ENCODE data around the gene PARD3.
"Not testable (repeated sequence)": the region's sequence is repeated elsewhere in the genome, so short reads cannot be mapped to it uniquely, and the experiment has no call there.

Gene PARD3

DNA sequence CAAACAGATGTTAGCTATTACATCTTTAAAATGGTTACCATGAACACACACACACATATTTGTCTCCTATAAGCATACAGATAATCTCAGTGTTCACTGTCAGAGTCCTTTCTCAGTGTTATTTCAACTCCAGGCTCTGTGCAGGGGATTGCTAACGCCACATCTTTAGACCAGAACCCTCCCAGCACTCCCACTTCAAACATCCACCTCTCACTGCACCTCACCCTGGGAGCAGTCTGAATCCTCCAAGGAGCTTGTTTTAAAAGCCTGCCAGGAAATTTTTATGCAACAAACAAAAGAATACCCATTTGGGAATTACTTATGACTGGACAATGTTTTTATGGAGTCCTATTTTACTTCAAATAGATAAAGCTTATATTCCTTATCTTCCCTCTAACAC, 107.4 kb downstream of the PARD3 start:
- DNase-seq, result no peak

DNA sequence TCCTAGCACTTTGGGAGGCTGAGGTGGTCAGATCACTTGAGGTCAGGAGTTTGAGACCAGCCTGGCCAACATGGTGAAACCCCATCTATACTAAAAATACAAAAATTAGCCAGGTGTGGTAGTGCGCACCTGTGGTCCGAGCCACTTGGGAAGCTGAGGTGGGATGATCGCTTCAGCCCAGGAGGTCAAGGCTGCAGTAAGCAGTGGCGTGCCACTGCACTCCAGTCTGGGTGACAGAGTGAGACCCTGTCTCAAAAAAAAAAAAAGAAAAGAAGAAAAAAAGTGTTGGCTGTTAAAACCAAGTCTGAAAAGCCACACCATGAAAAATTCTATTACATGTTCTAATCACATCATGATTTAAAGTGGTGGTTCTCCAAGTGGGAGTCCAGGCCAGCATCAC, 108.1 kb downstream of the PARD3 start:
- not testable (repeated sequence) for DNase-seq

DNA sequence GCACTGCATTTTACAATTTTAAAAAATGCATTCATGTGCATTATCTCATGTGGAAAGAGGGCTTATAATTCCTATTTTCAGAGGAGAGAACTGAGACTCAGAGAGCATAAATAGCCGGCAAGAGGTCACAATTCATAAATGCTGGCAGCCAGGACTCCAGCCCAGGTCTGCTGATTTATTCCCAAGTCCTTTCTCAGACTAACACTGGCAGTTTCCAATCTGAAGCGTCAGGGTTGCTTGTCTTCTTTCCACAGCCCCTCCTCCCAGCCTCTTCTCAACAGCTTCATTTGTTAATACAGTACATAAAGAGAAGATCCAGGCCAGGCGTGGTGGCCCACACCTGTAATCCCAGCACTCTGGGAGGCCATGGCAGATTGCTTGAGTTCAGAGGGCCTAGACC, 108.9 kb downstream of the PARD3 start:
- DNase-seq, result no peak

DNA sequence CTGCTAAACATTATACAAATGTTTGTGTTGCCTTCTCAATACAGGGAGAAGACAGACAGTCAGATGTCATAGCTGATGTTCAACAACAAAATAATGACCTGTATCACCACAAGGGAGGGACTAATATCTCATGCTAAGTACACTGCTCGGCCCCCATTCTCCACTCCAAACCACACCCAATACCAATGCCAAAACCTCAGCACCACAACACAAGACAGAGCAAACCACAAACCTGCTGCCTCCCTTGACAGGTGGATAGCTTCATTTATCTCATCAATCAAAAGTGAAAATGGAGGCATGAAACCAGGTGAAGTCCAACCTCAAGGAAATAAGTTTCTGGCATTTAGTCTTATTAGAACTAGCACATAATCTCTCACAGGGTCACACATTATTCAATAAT, 109.5 kb downstream of the PARD3 start:
- no peak for DNase-seq

DNA sequence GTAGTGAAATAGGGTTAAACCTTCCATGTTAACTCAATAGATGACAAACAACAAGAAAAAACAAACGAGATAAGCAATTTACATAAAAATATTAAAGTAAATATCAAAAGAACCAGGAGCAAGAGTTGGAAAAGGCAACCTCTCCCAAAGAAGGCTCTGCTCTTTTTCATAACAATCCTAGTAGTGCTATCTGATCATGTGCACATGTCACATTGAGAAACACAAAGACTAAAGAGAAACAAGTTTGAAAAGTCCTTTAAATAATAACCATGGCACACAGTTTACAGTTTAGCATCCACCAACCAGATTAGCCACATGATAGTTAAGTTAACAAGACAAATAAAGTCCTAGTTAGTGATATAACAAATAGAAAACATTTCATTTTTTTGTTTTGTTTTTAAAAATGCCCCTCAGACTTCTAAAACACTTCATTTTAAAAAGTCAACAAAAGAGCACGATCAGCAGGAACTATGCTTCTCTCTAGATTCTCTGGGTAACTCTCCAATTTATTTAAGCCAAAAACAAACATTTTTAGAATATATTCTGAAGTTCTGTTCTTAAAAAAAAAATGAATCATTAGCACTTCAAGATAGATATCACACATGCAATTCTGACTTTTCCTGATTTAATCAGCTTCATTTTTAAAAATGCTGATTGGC, 110.4 kb downstream of the PARD3 start:
- DNase-seq, result no peak

DNA sequence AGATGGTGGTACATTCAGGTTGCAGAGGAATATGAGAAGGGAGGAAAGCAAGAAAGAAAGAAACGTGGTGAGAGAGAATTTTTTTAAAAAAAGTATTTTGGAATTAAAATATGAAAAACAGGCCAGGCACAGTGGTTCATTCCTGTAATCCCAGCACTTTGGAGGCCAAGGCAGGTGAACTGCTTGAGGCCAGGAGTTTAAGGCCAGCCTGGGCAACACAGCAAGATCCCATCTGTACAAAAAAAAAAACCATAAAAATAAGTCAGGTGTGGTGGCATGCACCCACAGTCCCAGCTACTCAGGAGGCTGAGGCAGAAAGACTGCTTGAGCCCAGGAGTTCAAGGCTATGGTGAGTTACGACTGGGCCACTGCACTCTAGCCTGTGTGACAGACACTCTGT, 112.1 kb downstream of the PARD3 start:
- no peak for DNase-seq

DNA sequence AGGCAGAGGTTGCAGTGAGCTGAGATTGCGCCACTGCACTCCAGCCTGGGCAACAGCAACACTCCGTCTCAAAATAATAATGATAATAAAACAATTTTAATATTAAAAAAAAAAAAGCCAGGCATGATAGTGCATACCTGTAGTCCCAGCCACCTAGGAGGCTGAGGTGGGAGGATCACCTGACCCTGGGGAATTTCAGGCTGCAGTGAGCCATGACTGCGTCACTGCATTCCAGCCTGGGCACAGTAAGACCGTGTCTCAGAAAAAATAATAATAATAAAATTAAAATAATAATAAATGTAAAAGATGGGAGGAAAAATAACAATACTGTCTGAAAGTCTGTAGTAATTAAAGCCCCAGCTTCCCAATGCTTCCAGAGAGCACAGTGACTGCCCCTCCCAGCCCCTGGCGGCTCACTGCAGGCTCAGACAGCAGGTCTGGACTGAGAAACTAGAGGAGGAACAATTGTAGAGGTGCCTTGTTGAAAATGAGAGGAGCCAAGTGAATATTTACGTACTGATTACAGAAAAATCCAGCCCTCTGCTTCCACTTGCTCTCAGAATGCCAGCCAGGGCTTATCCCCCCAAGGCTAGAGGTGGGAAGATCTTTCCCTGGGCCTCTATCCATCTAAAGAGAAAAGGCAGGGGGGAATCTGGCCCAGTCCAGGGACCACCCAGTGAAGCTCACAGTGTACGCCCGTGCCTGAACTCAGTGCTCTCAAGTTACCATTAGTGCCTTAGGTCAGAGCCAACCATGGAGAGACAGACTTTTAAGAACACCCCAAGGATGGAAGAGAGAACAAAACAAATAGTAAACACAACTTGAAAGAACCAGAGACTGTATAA, 112.8 kb downstream of the PARD3 start:
- DNase-seq, result no peak

DNA sequence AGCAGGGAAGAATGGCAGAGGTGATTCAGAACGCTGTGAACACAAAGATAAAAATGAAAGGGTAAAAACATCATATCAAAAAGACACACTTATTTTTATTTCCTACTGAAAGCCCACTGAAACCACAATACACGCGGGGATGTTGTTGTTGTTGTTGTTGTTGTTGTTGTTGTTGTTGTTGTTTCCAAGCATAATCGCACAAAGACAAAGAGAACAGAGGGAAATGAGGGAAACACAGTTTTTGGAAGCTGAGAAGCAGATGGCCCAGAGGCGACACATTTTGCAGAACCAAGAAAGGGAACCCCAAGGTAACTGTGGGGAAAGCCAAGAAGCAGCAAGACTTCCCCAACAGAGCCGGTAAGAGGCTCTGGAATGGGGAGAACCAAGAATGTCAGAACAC, 113.9 kb downstream of the PARD3 start:
- no peak for DNase-seq

DNA sequence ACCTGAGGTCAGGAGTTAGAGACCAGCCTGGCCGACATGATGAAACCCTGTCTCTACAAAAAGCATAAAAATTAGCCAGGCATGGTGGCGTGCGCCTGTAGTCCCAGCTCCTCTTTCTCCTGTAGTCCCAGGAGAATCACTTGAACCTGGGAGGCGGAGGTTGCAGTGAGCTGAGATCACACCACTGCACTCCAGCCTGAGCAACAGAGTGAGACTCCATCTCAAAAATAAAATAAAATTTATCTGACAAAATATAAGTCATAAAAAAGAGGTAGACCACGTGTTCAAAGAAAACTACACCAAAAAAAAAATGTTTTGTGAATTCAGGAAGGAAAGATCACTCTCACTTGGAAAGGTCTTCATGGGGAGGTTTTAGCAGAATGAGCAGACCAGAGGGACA, 114.3 kb downstream of the PARD3 start:
- not testable (repeated sequence) for DNase-seq

DNA sequence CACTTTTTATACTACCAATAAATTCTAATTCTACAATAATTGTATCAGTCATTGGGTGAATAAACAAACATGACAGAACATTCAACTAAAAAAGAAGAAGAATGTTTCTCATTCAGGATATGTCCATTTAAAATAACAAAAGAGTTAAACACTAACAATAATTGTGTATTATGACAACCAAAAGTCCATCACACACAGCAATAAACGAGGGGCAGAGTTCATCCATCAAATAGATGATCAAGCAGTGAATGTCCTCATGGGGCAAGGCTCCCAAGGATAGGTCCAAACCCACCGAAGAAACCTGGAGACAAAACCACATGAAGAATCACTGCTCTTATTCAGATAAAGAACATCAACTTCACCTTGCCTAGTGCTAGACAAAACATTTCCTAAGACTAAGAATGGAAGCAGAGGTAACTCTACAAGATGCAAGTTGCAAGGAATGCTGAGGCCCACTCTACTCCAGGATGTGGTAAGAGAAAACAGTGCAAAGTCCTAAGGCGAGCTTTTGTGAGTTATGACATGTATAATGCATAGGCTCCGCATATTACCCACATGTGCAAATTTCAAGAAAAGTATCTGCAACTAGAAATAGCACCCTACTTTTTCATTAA, 115.1 kb downstream of the PARD3 start:
- no peak for DNase-seq

DNA sequence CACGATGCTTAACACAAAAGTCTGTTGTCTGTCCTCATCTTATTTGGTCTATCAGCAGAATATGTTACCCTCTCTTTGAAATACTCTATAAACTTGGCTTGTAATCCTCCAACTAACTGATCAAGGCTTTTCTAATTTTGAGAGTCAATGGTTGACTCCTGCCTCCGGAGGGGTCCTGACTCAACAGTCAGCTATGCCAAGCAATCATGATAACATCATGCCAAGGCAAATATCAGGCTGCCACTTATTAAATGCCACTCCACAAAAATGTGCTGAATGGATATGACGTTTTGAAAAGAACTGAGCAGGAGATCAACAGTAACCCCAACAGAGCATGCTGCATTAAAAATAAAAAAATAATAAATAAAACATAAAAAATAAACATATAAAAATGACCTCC, 116.1 kb downstream of the PARD3 start:
- DNase-seq, result no peak

DNA sequence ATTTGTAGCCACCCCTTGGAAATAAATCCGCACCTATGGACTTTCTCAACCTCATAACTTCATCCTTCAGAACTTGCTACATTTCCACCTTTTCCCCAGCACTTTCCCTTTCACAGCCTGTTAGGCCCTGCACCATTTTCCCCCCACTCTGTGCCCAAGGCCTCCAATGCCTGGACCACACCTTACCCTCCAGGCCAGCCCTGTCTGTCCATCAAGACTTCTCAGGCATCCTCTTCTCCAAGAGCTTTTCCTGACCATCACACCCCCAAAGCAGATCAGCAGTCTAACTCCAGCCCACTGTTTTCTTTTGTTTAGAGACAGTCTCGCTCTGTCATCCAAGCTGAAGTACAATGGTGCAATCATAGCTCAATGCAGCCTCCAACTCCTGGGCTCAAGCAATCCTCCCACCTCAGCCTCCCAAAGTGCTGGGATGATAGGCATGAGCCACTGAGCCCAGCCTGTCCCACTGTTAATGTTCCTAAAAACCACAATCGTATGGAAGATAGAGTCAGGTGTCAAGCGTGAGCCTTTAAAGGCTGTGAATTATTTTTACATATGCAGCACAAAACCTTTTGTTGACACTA, 116.8 kb downstream of the PARD3 start:
- no peak for DNase-seq

DNA sequence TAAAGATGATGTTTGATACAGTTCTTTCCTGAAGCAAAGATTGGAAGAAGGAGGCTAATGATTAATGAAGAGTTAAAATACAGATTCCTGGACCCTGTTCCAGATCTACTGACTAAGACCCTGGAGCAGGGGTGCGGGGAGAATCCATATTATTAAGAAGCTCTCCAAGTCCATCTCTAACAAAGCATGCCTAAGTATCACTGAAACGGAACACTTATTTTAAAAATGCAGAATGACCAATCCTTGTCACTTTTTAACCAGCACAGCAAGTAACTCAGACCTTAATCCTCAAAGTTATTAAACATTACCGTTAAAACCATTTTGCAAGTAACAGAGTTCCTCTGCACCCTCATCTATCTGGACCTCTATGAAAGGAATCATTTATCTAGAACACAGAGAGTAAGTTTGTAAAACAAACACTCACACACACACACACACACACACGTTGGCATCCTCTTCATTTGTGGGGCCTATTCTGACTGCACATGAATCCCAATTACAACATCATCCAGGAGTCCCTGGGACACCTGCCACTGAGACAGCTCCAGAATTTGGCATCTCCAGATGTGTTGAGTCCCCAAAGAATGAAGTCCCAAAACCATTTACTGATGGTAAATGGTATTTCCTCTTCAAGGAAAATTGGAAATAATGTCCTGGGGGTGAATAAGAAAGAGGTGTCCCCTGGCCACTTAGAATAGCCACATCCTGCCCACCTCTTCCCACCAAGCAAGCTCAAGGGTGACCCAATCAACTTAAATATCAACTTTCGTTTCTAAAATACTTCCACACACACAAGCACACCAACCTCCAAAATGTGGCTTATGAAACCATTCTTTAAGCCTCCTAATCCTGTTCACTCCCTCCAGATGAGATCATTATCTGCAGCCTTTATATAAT, 117.5 kb downstream of the PARD3 start:
- no peak for DNase-seq

DNA sequence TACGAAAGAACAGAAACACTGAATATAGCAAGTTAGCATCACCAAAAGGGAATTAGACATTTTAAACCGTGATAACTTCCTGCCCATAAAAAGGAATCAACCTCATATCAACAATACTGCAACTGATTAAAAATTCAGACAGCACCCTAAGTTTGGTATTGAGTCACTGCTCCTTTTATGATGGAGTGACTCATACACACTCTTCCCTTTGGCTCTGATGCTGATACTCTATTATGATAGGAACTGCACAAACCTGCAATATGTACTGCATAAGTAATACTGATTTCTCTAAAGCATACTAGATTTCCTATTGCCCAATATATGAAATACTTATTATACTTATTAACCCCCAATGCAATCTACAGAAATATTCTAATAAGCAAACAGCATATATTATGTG, 118.7 kb downstream of the PARD3 start:
- no peak for DNase-seq

DNA sequence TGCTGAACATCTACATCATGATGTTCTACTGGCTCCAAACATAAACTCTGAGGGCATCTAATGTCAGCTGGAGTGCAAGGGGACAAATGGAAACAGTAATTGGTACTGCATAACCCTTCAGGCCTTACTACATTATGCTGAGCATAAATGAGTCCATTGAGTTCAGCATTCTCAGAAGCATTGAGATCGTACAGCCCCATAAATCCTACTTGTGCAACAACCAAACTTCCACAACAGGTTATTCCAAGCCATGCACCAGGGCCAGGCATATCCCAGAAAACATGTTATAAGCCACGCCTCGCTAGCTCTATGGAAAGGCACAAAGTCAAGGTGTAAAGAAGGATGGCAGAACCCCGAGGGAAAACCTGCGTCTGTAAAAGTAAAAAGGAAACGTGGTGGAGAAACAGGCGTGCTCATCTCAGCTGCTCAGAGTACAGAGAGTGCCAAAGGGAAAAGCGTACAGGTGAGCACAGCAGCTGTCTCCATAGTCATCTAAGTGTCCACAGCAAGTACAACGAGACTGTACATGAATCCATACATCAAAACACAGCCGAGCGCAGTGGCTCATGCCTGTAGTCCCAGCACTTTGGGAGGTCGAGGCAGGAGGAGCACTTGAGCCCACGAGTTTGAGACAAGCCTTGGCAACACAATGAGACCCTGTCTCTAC, 124.6 kb downstream of the PARD3 start:
- DNase-seq, result no peak

DNA sequence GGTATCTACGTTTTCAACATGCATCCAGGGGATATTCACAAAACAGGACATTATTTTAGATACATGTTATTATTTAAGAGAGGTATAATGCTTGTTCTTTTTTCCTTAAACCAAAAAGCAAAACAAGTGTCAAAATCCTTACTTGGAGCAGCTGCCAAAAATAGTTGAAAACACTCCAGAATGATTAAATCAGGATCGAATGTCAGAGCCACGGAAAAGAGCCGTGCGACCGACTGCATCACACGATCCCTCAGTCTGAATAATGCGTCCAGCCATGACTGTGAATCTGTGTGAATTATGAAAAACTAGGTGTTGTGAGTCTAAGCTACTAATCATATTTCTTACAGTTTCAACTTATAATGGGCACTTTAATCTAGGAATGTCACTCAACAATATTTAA, 126.0 kb downstream of the PARD3 start:
- DNase-seq, result no peak

DNA sequence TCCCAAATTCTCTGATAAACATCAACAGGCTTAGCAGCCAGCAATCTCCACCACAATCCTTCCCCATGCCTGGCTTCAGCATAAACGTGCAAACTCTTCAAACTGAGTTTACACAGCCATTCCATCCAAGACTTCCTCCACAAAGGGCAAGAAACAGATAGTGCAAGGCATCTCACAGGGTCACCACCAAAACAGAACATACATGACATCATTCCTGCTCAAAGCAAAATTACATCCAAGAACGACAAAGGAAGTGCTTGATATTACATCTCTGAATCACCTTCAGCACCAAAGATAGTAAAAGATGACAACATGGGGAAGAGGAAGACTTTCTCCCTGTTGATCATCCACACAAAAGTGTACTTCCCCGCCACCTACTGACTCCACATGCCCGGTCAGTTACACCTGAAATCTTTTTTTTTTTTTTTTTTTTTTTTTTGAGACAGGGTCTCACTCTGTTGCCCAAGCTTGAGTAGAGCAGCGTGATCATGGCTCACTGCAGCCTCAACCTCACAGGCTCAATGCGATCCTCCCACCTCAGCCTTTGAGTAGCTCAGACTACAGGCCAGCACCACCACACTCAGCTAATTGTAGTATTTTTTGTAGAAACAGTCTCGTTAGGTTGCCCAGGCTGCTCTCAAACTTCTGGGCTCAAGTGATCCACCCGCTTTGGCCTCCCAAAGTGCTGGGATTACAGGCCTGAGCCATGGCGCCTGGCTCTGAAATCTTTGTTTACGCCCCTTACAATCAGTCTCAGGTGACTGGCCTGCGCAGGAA, 127.5 kb downstream of the PARD3 start:
- DNase-seq, result no peak

DNA sequence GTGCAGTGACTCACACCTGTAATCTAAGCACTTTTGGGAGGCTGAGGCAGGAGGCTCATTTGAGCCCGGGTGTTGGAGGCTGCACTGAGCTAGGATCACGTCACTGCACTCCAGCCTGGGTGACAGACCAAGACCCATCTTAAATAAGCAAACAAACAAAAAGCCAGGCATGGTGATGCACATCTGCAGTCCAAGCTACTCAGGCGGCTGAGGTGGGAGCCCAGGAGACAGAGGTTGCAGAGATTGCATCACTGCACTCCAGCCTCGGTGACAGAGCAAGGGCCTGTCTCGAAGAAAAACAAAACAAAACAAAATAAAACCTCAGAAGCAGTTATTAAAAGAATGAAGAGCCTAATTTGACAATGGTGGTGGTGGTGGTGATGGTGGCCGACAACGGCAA, 132.5 kb downstream of the PARD3 start:
- DNase-seq, result no peak

DNA sequence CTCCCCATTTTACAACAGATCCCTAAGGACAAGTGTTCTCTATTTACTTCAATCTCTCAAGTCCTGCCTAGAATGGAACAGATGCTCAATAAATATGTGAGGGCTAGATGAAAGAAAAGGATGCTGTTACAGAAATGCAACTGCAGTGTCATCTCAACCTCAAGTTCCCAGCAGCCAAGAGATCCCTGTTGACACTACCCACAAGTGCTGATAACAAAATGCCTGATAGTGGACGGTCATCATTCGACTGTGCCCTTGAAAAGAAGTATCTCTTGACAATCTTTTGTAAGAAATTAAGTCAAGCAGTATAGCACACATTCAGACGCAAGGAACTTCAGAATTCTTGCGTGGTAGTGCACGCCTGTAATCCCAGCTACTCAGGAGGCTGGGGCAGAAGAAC, 133.2 kb downstream of the PARD3 start:
- DNase-seq, result no peak

DNA sequence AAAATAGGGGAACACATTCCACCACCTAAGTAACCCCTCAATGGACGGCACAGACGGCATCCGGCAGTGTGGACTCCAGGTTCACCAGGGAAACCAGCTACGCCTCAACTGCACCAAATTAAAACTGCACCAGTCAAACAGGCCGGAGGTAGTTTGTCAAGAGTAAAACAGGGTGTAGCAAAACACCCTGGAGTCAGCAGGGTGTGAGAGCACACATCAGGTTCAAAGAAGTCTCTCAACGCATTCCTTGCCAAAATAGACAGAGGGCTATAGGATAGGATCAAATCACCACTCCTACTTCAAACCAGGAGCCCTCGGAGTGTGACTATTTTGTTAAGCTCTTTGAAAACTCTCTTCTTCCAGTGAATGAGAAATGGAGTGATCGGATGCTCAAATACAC, 135.9 kb downstream of the PARD3 start:
- DNase-seq, result no peak

DNA sequence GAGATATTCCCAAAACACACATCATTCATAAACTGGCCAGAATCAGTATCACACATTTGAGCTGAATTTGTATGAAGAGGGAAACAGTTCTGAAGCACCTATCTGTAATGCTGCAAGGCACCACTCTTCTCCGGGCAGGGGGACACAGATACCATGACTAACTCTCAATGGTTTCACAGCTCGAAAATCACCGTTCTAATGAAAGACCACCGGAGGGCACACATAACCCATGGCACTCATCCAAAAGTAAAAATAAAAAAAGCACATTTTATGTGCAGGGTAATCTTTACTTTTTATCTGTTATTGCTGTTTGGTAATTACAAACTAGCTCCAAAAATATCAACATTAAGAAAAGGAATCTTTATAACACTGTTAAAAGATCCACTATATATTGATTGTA, 137.5 kb downstream of the PARD3 start:
- no peak for DNase-seq

Data from NCI-H446 treated with DMSO at 0.1 percent for 48 hours (cell line).